ENCODE results near the gene RCE1.

RCE1 gene

DNA sequence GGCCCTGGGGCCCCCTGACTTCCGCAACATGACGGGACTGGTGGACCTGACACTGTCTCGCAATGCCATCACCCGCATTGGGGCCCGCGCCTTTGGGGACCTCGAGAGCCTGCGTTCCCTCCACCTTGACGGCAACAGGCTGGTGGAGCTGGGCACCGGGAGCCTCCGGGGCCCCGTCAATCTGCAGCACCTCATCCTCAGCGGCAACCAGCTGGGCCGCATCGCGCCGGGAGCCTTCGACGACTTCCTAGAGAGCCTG lies 14.6 kb downstream of the RCE1 start:
- DNase-seq = no peak

- DNase-seq = no peak
Measured at GRCh38 chr11:66858186-66858938, 15.1 kb downstream of the RCE1 start.

- no peak for DNase-seq
Measured at GRCh38 chr11:66858939-66859685, 15.9 kb downstream of the RCE1 start.

DNA sequence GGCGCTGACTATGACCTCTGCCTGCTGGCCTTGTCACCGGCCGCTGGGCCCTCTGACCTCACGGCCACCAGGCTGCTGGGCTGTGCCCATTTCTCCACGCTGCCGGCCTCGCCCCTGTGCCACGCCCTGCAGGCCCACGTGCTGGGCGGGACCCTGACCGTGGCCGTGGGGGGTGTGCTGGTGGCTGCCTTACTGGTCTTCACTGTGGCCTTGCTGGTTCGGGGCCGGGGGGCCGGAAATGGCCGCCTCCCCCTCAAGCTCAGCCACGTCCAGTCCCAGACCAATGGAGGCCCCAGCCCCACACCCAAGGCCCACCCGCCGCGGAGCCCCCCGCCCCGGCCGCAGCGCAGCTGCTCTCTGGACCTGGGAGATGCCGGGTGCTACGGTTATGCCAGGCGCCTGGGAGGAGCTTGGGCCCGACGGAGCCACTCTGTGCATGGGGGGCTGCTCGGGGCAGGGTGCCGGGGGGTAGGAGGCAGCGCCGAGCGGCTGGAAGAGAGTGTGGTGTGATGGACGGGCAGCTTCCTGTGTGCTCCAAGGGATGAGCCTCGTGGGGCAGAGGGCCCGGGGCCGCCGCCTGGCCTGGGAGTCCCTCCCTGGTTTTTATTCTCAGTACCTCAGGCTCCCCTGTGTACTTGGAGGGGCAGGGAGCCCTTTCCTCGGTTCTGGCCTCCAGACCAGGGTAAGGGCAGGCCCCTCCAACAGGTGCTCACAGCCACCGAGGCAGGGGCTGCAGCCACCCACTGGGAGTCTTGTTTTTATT lies 16.6 kb downstream of the RCE1 start:
- no peak for DNase-seq

GRCh38 chr11:66860449-66860831 lies 17.2 kb downstream of the RCE1 start:
- no peak for DNase-seq

GRCh38 chr11:66861038-66861773 lies 18.0 kb downstream of the RCE1 start:
- DNase-seq = no peak

GRCh38 chr11:66861774-66862558 lies 18.7 kb downstream of the RCE1 start:
- DNase-seq = no peak

DNA sequence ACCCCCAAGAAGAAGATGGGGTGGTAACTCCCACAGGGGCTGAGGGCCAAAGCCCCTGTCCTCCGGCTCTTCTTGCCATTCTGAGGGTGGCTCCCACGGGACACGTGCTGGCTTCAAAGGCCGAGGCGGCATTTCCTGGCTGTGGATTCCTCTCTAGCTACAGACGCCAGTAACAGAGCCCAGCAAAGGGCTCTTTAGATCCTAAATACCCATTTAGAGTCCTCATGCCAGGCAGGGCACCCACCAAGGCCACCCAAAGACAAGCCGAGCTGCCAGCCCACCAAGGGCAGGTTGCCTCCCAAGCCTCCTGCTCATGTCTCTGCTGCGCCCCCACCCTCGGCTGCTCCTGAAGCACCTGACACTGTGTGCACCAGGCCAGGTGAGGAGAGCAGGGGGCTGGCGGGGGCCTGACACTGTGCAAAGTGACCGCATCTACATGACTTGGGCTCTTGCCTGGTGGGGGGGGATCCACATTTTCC lies 19.4 kb downstream of the RCE1 start:
- DNase-seq = no peak

DNA sequence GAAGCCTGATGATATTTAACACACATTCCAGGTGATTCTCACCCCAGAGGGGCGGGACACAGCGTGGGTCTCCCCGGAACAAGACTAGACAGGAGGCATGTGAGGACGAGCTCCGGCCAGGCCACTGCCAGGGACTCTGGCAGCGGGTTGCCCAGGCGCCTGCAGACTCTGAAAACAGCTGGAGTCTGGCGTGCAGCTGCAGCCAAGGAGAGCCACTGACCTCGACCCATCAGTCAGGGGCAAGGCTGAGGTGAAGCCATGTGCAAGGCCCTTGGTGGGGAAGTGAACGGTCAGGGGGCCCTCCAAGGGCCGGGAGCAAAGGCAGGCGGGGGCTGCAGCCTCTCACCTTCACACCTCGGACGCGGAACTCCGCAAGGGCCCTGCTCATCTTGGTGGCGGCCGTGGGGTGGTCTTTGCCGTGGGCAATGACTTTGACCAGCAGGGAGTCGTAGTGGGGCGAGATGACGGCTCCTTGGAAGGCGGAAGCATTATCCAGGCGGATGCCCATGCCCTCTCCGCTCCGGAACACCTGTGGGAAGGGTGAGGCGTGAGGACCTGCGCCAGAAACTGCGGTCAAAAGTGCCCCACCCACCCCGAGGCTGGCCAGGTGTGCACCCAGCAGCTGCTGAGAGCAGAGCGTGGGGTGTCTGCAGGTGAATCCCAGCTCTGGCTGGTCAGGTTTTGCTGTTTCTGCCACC lies 20.3 kb downstream of the RCE1 start:
- no peak for DNase-seq

GRCh38 chr11:66864172-66864901 lies 21.1 kb downstream of the RCE1 start:
- no peak for DNase-seq

DNA sequence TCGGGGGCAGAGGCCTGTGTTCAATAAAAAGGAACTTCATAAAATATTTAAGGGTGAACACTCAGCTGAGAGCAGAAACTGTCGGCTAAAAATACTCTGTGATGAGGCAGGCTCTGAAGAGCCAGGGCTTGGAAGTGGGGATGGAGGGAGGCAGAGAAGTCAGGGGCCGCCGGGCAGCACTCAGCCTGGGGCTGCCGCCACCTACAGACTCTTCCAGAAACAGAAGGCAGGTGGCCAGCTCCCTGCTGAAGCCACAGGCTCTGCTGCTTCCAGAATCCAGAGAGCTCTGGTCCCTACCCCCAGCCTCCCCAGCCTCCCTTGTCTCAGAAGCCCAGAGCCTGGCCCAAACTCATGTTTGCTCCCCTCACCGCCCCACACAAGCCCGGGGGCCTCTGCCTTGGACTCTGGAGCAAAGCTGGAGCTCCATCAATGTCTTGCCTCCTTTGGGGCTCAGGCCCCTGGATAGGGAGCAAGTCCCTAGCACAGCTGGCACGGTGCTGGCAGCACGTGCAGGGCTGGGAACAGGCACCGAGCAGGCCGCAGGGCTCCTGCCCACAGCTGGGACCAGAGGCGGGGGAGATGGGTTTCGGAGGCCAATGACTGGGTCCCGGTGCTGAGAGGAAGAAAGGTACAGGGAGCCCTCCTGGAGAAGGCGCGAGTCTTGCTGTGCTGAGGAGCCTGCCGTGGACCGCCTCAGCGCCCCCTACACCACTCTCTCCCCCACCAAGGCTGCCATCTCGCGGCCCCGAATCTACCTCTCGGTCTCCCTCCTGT lies 21.9 kb downstream of the RCE1 start:
- DNase-seq = no peak

DNA sequence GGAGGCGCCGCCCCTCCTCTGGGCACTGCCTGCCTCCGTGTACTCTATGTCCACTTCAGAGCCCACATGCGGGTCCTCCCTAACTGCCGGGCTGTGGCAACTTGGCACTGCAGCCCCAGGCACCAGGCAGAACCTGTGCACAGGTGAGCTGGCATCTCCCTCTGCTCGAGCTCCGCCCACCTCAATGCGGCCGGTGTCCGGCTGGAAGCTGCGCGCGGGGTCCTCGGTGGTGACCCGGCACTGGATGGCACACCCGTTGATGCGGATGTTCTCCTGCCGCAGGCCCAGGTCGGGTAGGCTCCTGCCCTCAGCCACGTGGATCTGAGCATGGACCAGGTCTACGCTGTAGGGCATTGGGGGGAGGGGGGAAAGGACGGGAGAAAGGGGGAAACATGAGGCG lies 22.8 kb downstream of the RCE1 start:
- DNase-seq = no peak

- DNase-seq = no peak
Measured at GRCh38 chr11:66866511-66866986, 23.3 kb downstream of the RCE1 start.

GRCh38 chr11:66867425-66868040 lies 24.3 kb downstream of the RCE1 start:
- no peak for DNase-seq

GRCh38 chr11:66868082-66868725 lies 25.0 kb downstream of the RCE1 start:
- no peak for DNase-seq

GRCh38 chr11:66868726-66869566 lies 25.7 kb downstream of the RCE1 start:
- DNase-seq = peak; percentile 67

GRCh38 chr11:66869567-66869870 lies 26.3 kb downstream of the RCE1 start:
- no peak for DNase-seq

- DNase-seq = no peak
Measured at GRCh38 chr11:66870131-66870530, 26.9 kb downstream of the RCE1 start.
